ENCODE measurements around the gene GK. TPM values are rescaled to one million over a fixed set of nuclear protein-coding genes. Genes with fewer than 3 reads are reported as not detected.
"Not testable (repeated sequence)": the region's sequence is repeated elsewhere in the genome, so short reads cannot be mapped to it uniquely, and the experiment has no call there.

GK gene
- polyA plus RNA-seq, 1 experiment: 5.6 TPM

GRCh38 chrX:30663322-30663721, 10.1 kb downstream of the GK start:
- H3K4me3 ChIP-seq (ENCODE audit: low read depth, low read length): no peak overlapping the region
- no peak for TF ChIP-seq CTCF (IDR thresholded peaks at IDR 0.05; ENCODE audit: insufficient read depth, low read depth, low read length)
- ChIA-PET POLR2A (no interaction called here), CTCF (no interaction called here)
- no peaks in the 10 kb centered on the region for H3K36me3 ChIP-seq (ENCODE audit: control insufficient read depth, insufficient read depth, low read length)
- no peaks in the 10 kb centered on the region for H3K27me3 ChIP-seq (ENCODE audit: control insufficient read depth, insufficient read depth, low read length)
- no peak for DNase-seq (ENCODE audit: low read depth)

- Histone ChIP-seq H3K27me3 (ENCODE audit: control insufficient read depth, insufficient read depth, low read length) (no peaks in the 10 kb centered on the region), H3K4me3 (ENCODE audit: low read depth, low read length) (no peak overlapping the region), H3K36me3 (ENCODE audit: control insufficient read depth, insufficient read depth, low read length) (peaks cover 2% of the 10 kb centered on the region; the same call in 1 of the 2 replicates)
- CTCF ChIA-PET: no interaction called here
- no peak for DNase-seq (ENCODE audit: low read depth)
- no peak for TF ChIP-seq CTCF (IDR thresholded peaks at IDR 0.05; ENCODE audit: insufficient read depth, low read depth, low read length)
- POLR2A ChIA-PET: no interaction called here
Measured at GRCh38 chrX:30665471-30665870, 12.2 kb downstream of the GK start.

GRCh38 chrX:30666094-30666493, 12.9 kb downstream of the GK start:
- H3K27me3 ChIP-seq (ENCODE audit: control insufficient read depth, insufficient read depth, low read length): no peaks in the 10 kb centered on the region
- ChIA-PET CTCF (no interaction called here), POLR2A (no interaction called here)
- H3K36me3 ChIP-seq (ENCODE audit: control insufficient read depth, insufficient read depth, low read length): peaks cover 2% of the 10 kb centered on the region; the same call in 1 of the 2 replicates
- DNase-seq (ENCODE audit: low read depth): no peak
- TF ChIP-seq CTCF (IDR thresholded peaks at IDR 0.05; ENCODE audit: insufficient read depth, low read depth, low read length): no peak
- no peak overlapping the region for H3K4me3 ChIP-seq (ENCODE audit: low read depth, low read length)

- no peak for DNase-seq (ENCODE audit: low read depth)
- H3K27me3 ChIP-seq (ENCODE audit: control insufficient read depth, insufficient read depth, low read length): no peaks in the 10 kb centered on the region
- TF ChIP-seq CTCF (IDR thresholded peaks at IDR 0.05; ENCODE audit: insufficient read depth, low read depth, low read length): no peak
- no peak overlapping the region for H3K4me3 ChIP-seq (ENCODE audit: low read depth, low read length)
- ChIA-PET POLR2A (no interaction called here), CTCF (no interaction called here)
- peaks cover 2% of the 10 kb centered on the region; the same call in 1 of the 2 replicates for H3K36me3 ChIP-seq (ENCODE audit: control insufficient read depth, insufficient read depth, low read length)
Measured at GRCh38 chrX:30668581-30668980, 15.4 kb downstream of the GK start.

- H3K36me3 ChIP-seq (ENCODE audit: control insufficient read depth, insufficient read depth, low read length); DNase-seq (ENCODE audit: low read depth); H3K4me3 ChIP-seq (ENCODE audit: low read depth, low read length); H3K27me3 ChIP-seq (ENCODE audit: control insufficient read depth, insufficient read depth, low read length); POLR2A ChIA-PET: not testable (repeated sequence)
- CTCF ChIA-PET: interaction anchor here (0.9 kb wide), 1 partner anchor 10 kb away, joined by 3 read pairs; no protein-coding TSS in a partner anchor
Measured at GRCh38 chrX:30671189-30671588, 18.0 kb downstream of the GK start.

GRCh38 chrX:30673127-30673796, 20.0 kb downstream of the GK start:
- ChIA-PET POLR2A (interaction anchor here (0.7 kb wide), 1 partner anchor 911 kb away, joined by 3 read pairs; no protein-coding TSS in a partner anchor), CTCF (no interaction called here)
- DNase-seq (ENCODE audit: low read depth): no peak
- Histone ChIP-seq H3K27me3 (ENCODE audit: control insufficient read depth, insufficient read depth, low read length) (no peaks in the 10 kb centered on the region), H3K4me3 (ENCODE audit: low read depth, low read length) (no peak overlapping the region), H3K36me3 (ENCODE audit: control insufficient read depth, insufficient read depth, low read length) (peaks cover 2% of the 10 kb centered on the region; the same call in 1 of the 2 replicates)
- no peak for TF ChIP-seq CTCF (IDR thresholded peaks at IDR 0.05; ENCODE audit: insufficient read depth, low read depth, low read length)

Data from BJ (cell line).